Right forelimb (tissue), 1 donor: Measurements from ENCODE around the gene ZNF436.
"Not testable (repeated sequence)": the region's sequence is repeated elsewhere in the genome, so short reads cannot be mapped to it uniquely, and the experiment has no call there.

Source experiments
- DNase-seq: peaks from one replicate; pipeline ENCODE4 v3.0.0-alpha.2; 2018

Gene ZNF436

DNA sequence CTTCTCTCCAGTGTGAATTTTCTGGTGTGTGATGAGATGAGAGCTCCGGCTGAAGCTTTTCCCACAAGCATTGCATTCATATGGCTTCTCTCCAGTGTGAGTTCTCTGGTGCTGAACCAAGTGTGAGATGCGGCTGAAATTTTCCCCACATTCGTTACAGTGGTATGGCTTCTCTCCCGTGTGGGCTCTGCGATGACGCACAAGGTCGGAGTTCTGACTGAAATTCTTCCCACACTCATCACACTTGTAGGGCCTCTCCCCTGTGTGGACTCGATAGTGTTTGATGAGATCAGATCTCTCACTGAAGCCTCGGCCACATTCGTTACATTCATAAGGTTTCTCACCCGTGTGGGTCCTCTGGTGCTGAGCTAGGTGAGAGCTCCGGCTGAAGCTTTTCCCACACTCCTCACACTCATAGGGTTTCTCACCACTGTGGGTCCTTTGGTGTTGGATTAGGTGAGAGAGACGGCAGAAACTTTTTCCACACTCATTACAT, 7.4 kb downstream of the ZNF436 start:
- no peak for DNase-seq

DNA sequence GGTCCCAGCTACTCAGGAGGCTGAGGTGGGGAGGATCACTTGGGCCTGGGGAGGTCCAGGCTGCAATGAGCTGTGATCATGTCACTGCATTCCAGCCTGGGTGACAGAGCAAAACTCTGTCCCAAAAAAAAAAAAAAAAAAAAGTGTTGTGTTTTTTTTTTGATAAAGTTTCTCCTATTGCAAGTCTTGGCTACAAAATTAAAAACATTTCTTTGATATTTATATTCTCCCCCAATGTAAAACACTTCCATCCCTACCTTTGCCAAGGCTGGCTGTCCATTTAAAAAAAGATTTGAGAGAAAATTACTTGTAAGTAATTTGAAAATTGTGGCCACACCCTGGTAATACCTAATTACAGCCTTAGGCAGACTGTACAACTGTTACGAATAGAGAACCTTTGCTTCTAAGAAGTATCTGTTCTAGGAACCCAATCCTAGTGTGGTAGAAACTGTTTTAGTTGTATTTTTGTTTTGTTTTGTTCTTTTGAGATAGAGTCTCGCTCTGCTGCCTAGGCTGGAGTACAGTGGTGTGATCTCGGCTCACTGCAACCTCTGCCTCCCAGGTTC, 11.2 kb downstream of the ZNF436 start:
- DNase-seq: no peak

DNA sequence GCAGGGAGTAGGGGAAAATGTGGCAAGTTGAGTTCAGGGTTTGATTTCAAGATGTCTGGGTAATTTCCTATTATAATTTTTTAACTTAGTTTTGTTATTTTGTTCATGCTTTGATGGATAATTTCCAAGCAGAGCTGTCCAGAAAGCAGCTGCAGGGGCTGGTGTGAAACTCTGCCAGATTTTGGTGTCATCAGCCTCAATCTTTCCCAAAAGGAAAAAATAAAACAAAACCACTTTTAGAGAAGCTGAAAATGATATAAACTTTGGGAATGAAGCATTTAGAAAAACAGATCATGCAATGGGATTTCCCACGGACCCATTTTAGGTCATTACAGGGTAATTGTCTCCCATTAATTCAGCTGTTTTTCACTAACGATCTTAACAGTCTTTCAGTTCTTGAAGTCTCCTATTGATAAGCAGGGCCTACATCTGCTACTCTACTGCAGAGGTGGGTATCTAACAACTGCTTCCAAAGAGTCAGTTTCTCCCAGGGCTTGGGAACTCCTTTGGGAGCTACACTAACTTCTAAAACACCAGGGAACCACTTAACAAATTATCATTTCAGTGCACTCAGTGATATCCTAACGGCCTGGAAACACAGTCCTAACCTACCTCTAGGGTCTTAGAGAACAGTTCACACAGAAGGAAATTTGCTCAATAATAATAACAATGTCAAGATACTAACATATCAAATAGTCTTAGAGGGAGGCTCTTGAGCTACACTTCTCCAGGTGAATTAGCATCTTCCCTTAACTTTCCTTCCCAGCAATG, 12.3 kb downstream of the ZNF436 start:
- DNase-seq: no peak

DNA sequence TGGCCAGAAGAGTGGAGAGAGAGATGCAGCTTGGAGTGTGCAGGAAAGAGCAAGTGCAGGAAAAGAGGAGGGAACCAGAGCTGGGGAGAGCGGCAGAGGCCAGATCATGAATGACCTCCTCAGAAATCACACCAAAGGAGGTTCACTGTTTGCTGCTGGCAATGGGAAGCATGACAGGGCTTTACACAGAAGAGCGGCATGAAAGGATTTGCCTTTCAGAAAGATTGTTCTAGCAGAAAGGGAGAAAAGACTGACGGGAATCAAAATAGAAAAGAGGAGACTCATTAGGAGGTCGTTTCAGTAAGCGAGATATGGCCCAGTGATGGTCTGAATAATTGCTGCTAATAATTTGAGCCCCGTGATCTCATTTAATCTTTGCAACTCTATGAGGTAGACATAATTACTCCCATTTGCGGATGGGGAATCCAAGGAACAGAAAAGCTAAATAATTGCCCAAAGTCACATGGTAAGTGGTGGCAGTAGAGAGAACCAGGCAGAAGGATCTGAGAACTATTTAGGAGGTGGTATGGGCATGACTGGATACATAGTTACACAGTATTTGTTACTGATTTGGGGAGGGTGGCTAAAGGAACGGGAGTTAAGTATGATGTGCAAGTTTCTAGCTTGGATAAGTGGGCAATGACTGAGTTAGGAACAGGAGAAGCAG, 13.0 kb downstream of the ZNF436 start:
- DNase-seq: no peak

DNA sequence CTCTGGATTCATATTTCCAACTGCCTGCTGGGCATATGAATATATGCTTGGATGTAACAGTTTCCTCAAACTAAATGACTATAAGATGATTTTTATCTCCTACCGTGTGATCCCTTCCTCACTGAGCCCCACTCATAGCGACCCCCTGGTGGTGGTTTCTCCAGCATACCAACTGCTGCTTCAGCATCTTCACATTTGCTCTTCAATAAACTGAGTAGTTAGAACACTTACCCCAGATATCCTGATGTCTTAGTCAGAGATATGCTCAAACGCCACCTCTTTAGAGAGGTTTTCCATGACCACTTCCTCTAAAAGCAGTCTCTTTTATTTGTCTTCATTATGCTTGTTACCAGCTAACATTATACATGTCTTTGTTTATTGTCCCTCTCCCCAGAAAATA, 15.4 kb downstream of the ZNF436 start:
- DNase-seq: no peak

DNA sequence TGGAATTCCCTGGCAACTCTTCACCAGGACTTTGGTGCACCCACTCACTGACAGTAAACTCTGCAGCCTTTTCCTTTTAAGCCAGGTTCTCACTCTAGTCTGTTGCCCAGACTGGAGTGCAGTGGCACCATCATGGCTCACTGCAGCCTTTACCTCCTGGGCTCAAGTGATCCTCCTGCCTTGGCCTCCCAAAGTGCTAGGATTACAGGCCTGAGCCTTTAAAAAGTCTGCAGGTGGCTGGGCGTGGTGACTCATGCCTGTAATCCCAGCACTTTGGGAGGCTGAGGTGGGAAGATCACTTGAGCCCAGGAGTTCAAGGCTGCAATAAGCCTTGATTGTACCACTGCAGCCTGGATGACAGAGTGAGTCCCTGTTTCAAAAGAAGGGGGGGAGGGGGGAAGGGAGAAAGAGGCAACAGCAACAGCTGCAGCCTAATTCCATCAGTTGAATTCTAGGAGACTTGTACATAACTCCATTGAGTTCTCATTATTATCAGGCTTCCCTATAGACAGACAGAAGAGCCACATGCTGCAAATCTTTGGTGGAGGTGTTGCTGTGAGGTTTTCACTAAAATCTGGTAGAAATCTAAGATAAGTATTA, 17.4 kb downstream of the ZNF436 start:
- no peak for DNase-seq

DNA sequence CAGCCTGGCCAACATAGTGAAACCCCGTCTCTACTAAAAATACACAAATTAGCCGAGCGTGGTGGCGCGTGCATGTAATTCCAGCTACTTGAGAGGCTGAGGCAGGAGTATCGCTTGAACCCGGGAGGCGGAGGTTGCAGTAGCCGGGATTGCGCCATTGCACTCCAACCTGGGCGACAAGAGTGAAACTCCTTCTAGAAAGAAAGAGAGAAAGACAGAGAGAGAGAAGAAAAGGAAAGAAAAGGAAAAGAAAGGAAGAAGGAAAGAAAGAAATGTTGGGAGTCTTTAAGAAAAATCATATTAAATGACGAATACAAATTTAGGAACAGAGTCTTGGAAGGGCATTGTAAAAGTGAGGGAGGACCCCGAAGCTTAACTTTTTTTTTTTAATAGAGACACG, 23.7 kb downstream of the ZNF436 start:
- no peak for DNase-seq

DNA sequence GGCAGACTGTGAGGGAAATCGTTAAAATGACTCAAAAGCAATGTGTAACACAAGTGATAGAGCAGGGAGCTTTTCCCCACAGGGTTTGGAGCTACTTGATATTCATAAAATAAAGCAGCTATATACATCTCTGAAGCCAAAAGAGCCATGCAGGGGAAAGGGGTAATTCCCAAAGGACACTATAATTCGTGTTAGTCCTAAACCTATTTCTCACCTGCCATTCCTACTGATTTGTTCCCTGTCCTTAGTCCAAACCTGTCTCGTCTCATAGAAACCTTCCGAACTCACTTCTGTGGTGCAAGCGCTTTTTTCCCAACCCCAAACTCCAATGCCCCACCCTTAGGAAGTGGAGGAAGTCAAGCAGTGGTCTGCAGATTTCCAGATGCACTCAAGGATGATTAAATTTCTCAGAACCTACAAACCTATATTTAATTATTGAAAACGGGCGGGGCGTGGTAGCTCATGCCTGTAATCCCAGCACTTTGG, 24.6 kb downstream of the ZNF436 start:
- DNase-seq: peak; percentile 62

DNA sequence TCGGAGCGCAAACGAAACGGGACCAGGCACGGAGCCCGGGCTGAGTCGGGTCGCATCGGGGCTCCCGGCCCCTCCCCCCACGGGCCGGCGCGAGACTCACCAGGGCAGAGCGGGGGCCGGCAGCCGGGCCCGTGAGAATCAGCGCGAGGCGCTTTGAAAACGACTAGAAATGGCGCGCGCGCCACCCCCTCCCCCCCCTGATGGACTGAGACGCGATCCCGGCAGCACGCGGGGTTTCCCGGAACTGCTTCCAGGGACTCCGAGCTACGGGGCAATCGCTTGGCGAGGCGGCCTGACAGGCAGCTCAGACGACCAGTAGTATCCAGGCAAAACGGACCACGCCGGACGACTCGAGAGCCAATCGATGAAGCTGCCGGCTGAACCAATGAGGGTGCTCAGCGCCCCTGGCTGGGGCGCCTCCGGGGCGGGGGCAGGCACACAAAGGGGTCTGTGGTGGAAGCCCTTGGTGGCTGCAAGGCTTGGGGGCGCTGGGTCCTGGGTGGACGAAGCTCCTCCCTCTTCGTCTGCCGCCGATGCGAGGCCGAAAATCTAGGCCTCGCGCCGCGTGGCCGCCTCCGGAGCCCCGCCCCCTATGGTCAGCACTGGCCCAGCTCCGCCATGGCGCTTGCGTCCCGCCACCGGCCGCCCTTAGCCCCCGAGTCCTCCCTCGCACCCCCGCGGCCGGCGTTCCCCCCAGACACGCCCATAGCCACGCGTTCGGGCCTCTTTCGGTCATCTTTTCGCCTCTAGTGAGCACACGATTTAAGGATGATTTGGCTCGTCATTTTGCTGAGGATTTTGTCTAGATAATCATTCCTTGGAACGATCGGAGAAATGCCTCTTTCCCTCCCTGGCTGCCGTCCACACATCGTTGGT, 25.3 kb downstream of the ZNF436 start, which contains the start of gene HNRNPR:
HNRNPR (minus strand) TSS at position 174 of the 876 bp plus-strand sequence. CDS start 3,276 bp downstream, outside the sequence.
- DNase-seq: peak; percentile 100

DNA sequence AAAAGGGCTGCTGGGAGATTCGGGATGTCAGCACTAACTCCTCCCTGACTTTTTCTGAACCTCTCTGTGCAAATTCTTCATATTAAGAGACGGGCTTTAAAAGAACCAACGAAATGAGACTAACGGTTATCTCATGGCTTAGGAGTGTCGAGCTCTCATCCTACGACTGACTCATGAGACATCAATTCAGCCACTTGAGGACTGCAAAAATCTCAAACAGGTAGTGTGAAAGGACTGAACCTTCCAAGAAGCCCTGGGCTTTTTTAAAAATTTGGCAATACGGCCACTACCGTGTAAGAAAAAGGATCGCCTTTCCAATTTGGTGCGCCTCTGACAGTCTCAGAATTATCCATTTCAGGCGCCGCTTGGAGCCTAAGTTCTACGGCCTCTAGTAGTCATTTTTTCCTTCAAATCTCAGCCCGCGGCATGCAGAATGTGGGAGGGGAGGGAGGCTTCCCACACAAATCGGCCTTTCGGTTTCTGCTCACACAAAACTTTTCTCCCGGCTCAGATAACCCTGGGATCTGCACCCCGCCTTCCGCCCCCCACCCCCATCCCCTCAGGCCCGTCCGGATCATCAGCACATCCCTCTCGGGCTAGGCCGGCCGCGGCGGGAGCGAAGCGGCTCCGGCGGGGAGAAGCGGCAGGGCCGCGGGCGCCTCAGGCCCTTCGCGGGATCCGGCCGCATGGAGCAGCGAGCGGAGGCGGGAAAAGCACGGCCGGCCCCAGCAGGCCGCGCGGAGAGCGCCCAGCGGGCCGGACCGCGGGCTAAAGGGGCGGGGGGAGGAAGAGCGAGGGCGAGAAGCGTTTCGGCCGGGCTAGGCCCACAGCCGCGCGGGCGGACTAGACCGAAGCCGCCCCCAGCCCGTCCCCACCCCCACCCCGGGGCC, 26.2 kb downstream of the ZNF436 start:
- DNase-seq: peak; percentile 57

DNA sequence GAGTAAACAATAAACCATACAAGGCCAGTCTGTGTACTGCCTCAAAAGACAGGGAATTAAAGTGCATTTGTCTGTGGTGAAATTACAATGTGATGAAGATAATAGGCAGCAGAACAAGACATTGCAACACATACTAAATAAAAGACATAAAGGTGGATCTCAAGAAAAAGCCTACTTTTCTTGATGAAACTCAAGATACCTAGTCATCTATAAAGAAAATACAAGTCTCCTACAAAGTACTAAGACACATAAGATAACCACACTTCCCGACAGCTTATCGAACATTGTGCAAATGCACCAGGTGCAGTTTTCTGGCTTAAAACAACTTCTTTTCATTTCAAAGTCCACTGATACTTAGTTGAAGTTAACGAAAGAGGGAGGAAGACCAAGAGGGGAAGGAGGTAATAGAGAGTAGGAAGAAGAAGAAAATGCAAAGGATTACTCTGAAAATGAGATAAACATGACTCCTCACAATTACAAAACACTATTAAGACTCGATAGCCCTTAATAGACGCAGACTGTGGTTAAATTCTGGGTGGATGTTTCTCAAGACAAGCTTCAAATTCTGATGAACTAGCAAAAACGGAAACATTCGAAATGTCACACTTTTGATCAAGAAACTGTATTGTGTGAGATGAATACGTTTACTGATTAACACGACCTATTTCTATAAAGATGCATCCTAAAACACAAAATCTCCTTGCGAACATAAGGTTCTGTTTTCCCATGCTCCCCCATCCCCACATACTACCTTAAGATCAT, 27.5 kb downstream of the ZNF436 start:
- DNase-seq: no peak

DNA sequence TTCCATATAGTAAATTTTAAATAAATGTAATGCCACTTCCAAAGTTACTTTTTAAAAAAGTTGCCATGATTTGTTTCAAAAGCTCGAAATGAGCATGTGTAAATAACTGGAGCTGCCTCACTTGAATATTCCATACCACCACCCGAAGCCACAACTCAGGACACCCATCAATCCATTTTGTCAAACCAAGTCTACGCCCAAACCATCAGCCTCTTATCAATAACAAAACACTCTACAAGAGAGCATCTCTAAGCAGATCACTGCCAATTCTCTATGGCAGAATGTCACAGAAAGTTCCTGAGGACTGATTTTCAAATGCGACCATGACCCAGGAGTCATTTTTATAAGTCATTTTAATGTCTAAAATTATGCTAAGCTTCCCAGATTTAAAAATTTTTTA, 30.0 kb downstream of the ZNF436 start:
- DNase-seq: no peak

DNA sequence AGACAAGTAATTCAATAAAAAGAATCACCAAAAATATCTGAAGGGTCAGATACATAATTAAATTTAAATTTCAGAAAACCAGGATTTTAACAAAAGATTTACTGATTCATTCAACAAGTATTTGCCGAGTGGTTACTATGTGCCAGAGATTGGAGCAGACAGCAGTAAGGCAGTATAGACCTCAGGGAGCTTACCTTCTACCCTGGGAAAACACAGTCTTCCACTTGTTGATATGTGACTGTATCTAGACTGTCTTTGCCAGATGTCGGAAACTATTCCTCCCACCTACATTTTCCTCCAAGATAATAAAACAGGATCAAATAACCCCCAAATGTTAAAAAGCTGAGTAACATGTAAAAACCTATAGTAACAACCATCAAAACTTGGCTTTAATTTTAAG, 31.8 kb downstream of the ZNF436 start:
- no peak for DNase-seq

DNA sequence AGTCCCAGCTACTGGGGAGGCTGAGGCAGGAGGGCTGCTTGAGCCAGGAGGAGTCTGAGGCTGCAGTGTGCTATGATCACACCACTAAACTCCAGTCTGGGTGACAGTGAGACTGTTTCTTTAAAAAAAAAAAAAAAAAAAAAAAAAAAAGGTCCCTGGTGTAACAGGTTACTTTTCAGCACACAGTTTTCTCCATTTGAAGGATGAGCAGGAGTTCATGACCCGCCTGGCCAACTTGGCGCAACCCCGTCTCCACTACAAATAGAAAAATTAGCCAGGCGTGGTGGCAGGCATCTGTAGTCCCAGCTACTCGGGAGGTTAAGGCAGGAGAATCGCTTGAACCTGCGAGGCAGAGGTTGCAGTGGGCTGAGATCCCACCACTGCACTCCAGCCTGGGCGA, 37.9 kb downstream of the ZNF436 start:
- DNase-seq: no peak

DNA sequence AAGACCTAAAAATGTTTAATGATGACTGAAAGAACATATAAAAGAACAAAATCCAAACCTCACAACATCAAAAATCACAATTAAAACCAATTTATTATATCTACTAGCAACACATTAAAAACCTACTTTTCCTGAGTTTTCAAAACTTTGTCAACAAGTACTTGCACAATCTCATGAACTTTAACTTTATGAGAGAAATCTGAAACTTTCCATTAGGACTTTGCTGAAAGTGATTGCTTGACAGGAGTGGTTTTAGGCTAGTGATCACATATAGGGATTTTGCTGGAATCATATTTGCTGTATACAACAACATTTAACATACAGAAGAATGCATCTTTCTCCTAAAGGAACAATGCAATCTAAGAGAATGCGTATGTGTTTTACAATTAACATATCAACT, 38.8 kb downstream of the ZNF436 start:
- no peak for DNase-seq

DNA sequence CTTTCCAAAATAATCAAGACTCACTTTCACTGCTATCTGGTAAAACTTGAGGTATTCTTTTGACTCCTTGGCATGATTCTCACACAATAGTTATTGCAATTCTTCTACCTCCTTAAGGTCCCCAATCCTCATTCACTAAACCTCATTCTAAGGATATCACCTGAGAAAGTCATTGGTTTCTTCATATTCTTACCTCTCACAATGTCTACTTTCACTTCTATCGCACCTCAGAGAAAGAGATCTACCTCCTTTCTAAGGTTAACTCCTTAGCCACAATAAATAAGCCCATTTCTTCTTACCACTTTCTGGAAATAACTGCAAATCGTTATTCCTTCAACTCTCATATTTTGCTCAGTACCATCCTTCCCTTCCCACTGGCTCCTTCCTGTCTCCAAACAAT, 44.2 kb downstream of the ZNF436 start:
- DNase-seq: no peak

DNA sequence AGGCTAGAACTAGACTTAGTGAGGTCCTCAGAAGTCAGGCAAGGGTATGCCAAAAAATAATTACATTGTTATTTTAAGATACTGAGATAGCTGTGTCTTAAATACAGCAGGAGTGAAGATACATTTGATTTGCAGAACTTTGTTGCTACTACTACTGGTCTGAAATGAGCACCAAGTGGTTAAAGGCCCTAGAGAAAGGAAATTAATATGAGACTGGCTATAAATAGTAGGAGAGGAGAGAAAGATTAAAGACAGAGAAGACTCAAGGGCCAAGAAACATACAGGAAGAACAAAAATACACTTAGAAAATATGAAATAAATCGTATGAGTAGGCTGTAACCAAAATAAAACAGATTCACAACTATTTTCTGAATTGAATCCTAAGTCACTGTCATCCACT, 46.9 kb downstream of the ZNF436 start:
- no peak for DNase-seq

DNA sequence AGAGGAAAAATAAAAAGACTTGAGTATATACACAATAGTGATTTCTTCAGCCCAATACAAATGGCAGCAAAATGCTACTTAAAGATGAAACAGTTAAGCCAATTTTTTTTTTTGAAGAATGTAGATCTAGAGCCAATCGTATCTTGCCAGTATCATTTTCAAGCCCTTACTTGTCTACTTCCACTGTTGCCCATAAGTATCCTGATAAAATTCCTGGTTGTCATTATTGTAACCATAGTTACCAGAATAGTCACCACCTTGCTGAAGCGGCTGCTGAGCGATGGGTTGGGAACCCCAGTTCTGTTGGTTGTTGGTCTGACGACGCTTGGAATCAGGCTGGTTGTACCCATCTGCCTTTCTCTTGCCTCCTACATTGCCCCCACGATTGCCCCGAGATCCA, 59.4 kb downstream of the ZNF436 start:
- not testable (repeated sequence) for DNase-seq
